ENCODE results near the gene SPRN.

GRCh38 chr10:133403359-133403758, 21.1 kb downstream of the SPRN start:
- TF ChIP-seq CTCF (IDR thresholded peaks at IDR 0.05), result no peak
- no peak for TF ChIP-seq POLR2A (IDR thresholded peaks at IDR 0.05; ENCODE audit: low read depth)
